Inferior parietal cortex (tissue), 1 donor: ENCODE measurements around the gene PGLYRP4.
A peak's percentile ranks its signal among the peaks of the same experiment; 100 is the strongest.
"Not testable (repeated sequence)": the region's sequence is repeated elsewhere in the genome, so short reads cannot be mapped to it uniquely, and the experiment has no call there.

Experiments
- DNase-seq: peaks from one replicate; pipeline ENCODE4 v3.0.0-alpha.2; 2016; ENCODE audit errors: extremely low spot score

Gene PGLYRP4

GRCh38 chr1:153337980-153338853 lies 10.4 kb downstream of the PGLYRP4 start:
- DNase-seq, result no peak

- peak; percentile 53 for DNase-seq
Measured at GRCh38 chr1:153336650-153337049, 12.0 kb downstream of the PGLYRP4 start.

- DNase-seq, result no peak
Measured at GRCh38 chr1:153333902-153334301, 14.7 kb downstream of the PGLYRP4 start.

- DNase-seq, result peak; percentile 11
Measured at GRCh38 chr1:153324912-153325311, 23.7 kb downstream of the PGLYRP4 start.

DNA sequence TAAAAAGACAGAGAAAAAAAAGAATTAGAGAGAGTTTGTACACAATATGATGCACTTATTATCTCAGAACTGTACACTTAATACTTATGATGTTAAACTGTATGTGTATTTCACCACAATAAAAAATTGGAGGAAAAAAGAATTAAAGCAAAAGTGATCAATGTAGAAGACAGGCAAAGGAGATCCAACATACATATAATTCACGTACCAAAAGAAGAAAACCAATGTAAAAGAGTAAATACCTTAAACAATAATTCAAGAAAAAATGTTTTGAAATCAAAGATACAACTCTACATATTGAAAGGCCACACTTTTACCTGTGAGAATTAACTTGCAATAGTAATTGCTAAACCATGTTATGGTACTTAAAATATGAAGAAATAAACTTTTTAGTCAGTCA lies 26.1 kb downstream of the PGLYRP4 start:
- DNase-seq, result no peak

- DNase-seq, result not testable (repeated sequence)
Measured at GRCh38 chr1:153318145-153318544, 30.5 kb downstream of the PGLYRP4 start.

GRCh38 chr1:153316013-153316412 lies 32.6 kb downstream of the PGLYRP4 start:
- not testable (repeated sequence) for DNase-seq

GRCh38 chr1:153314388-153314787 lies 34.3 kb downstream of the PGLYRP4 start:
- not testable (repeated sequence) for DNase-seq

DNA sequence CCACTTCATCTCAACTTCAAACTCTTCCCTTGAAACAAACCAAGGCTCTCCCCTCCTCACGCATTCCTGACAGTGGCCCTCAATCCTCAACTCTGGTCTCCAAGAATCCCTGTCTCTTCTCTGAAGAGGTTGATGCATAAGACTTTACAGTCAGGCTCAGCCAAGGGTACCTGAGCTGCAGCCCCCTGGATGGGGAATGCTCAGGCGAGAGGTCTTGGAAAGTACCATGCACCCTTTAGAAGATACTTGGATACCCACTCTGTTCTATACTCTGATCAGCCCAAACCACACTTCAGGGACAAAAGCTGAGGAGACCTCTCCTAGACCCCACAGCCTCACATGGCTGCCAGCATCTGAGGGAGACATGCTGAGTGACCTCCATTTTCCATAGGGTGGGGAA lies 35.4 kb downstream of the PGLYRP4 start:
- no peak for DNase-seq

DNA sequence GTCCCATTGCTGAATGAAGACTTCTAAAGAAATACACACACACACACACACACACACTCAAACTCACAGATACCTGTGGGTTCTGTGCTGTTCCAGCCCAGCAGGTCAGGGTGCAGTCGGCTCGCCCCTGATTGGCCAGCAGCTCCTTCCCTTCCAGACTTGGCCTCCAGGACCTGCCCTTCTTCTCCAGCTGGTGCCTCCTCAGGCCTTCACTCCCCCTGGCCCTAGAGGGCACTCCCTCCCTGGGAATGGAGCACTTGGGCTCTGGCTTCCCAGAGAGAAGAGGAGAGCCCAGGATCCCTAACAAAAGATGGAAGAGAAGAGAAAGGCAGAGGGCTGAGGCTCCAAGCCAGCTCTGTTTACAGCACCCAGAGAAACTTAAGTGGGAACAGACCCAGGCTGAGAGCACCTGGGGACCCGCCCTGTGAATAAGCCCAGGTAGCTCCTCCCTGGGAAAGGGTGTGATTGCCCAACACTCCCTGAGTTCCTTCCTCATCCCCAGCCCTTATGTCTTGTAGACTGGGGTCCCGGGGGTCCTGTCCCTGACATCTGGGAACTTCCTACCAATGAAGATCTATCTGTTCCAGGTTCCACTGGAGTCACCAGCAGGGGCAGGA lies 36.0 kb downstream of the PGLYRP4 start, which contains the start of gene PGLYRP3:
Gene PGLYRP3 (minus strand): TSS at position 383 of the 617 bp plus-strand sequence. CDS start 2,287 bp downstream, outside the sequence.
- DNase-seq, result no peak

DNA sequence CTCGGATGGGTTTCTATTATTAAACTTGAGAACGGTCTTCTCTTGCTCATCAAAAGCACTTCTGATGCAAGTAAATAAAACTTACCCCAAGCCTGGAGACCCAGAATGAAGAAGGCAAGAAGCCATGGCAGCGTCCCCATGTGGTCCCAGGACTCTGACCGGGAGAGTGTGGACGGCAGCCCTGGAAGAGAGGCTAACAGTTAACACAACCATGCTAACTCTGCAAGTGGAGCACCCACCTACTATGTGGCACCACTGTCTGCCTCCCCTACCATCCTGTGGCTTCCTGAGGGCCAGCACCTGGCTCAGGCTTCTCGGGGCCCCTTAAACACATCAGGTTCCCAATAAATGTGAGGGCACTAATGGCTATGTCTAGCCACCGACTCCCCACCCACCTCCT lies 38.1 kb downstream of the PGLYRP4 start:
- no peak for DNase-seq

GRCh38 chr1:153309441-153309840 lies 39.2 kb downstream of the PGLYRP4 start:
- no peak for DNase-seq

- no peak for DNase-seq
Measured at GRCh38 chr1:153308540-153308939, 40.1 kb downstream of the PGLYRP4 start.

- DNase-seq, result no peak
Measured at GRCh38 chr1:153307221-153307600, 41.4 kb downstream of the PGLYRP4 start.

DNA sequence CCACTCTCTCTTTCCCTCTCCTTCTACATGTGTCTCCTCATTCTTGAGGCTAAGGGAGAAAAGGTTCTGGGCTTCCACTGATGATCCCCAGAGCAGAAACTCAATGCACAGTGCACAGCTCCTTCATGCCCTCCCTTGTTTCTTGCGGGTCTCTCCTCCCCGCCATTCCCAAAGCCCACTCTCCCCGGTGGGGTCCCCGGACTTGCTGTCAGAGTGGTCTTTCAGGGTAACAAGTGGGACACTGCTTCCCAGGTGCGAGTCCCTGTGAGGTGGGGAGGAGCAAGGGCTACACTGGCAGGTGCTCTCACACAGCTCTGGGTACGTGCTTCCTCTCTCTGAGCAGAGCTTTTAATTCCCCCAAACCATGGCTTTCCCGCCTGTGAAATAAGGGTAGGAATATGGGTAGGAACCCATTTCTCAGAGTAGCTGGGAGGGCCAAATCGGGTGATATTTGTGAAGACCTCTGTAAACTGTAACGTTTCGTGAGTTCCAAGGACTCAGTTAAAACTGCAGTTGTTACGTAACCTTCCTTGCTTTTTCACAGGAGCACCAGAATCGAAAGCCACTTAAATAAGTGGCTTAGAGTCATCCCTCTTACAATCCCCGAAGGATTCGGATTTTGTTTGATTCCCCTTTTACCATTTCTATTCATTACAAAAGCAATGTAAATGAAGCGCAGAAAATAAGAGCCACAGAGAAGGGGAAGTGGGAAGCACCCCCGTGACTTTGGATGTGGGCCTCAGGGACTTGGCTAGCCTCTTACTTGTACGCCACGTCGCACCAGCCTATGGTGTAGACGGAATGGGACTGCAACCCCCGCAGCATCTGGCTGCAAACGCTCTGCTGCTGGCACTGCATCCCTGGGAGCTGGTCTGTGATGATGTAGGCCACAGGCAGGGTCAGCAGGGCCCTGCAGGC lies 42.1 kb downstream of the PGLYRP4 start:
- no peak for DNase-seq

DNA sequence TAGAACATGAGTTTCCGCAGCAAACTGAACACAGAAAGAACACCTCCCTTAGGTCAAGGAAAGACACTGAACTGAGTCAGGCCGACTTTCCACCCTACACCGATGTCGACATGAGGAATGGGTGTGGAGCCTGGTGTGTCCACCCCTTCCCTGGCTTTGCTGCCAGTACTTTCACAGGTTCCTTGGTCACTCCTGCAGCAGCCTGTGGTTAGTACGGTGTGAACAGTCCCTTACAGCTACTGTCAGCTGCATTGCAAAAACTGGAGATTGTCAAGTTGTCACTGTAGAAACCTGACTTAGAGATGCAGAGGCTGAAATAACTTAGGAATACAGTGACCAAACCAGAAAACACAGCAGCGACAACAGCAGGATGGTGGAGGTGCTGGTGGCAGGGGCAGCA lies 43.0 kb downstream of the PGLYRP4 start:
- no peak for DNase-seq

- no peak for DNase-seq
Measured at GRCh38 chr1:153302308-153302707, 46.3 kb downstream of the PGLYRP4 start.

GRCh38 chr1:153293851-153294250 lies 54.8 kb downstream of the PGLYRP4 start:
- DNase-seq, result no peak

DNA sequence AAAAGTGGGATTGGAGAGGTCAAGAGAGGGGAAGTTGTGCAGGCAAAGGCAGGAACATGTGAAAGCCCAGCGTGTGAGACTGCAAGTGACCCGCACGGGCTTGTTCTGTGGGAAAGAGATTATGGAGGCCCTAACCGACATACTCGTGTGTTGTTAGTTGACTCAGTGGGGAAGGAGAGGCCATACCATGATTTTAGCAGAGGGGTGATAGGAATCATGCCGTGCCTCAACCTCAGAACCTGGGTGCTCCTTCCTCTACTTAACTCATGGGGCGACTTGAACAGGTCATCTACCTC lies 55.2 kb downstream of the PGLYRP4 start:
- DNase-seq, result no peak

DNA sequence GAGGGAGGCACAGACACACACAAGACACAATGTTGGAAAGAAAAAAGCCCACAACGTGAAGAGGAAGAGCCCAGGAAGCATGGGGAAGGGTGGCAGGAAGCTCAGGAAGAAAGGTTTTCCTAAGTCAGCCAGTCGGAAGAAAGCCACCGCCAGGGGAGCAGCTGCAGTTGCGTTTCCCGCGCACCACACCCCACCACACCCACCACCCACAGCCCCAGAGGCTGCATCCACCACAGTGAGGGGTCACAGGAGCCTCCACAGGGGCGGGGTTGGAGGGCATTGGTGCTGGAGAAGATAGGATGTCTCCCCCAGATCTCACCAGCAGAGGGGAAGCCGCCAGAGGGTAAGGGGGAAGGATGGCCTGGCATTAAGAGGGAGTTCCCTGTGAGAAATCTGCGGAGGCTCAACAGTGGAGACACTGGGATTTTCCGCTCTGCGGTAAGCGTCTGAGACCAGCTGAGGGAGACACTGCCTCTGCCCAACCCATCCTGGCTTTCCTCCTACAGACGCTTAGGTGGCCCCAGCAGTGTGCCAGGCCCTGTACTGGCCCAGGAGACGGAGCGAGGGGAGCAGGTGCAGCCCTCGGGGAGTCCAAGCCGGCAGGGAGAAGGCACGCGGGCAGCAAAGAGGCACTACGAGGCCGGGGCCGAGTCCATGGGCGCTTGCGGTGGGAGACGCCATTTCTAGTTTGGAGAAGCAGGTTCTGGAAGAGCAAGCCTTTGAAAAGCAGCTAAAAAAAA lies 55.7 kb downstream of the PGLYRP4 start:
- no peak for DNase-seq

GRCh38 chr1:153292185-153292584 lies 56.5 kb downstream of the PGLYRP4 start:
- DNase-seq, result no peak

DNA sequence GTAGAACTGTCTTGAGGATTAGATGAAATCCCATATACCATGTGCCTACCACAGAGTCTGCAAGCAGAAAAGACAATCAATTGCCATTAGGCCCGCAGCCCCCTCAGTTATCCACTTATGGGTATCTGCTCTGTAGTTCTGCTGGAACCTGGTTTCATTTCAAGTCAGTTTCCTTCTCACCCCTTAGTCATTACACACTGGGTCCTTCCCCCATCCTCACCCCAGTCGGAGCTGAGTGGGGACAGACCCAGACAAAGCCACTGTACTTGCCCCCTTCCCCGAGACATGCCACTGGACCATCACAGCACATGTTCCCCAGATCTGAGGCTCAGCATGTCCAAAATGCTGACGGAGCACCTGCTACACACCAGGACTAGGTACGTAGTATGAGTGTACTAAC lies 57.1 kb downstream of the PGLYRP4 start:
- no peak for DNase-seq
